Stimulated activated CD4-positive, alpha-beta T cell treated with anti-CD3 and anti-CD28 coated beads, Interleukin-4, amount 100 ng/mL, for 24 hours (primary cell): Measurements from ENCODE around the gene SLC9C2.
"Not testable (repeated sequence)": the region's sequence is repeated elsewhere in the genome, so short reads cannot be mapped to it uniquely, and the experiment has no call there.

Source experiments
- DNase-seq: peaks from one replicate; pipeline ENCODE4 v3.0.0-alpha.2; 2020

The SLC9C2 gene

GRCh38 chr1:173527151-173527826, 75.6 kb downstream of the SLC9C2 start:
- DNase-seq: no peak

GRCh38 chr1:173525926-173526325, 76.9 kb downstream of the SLC9C2 start:
- no peak for DNase-seq

- DNase-seq: no peak
These were observed 79.5 kb downstream of the SLC9C2 start for GRCh38 chr1:173523329-173523728.

GRCh38 chr1:173520799-173521198, 82.1 kb downstream of the SLC9C2 start:
- DNase-seq: no peak

- not testable (repeated sequence) for DNase-seq
These were observed 88.4 kb downstream of the SLC9C2 start for GRCh38 chr1:173514503-173514902.

- DNase-seq: no peak
These were observed 93.1 kb downstream of the SLC9C2 start for GRCh38 chr1:173509797-173510196.

- no peak for DNase-seq
These were observed 94.3 kb downstream of the SLC9C2 start for GRCh38 chr1:173508541-173508940.

GRCh38 chr1:173507847-173508209, 95.0 kb downstream of the SLC9C2 start:
- no peak for DNase-seq

- DNase-seq: no peak
These were observed 95.5 kb downstream of the SLC9C2 start for GRCh38 chr1:173507205-173507846.

- DNase-seq: no peak
These were observed 96.4 kb downstream of the SLC9C2 start for GRCh38 chr1:173506437-173506836.

GRCh38 chr1:173505391-173505790, 97.5 kb downstream of the SLC9C2 start:
- no peak for DNase-seq

- DNase-seq: no peak
These were observed 98.6 kb downstream of the SLC9C2 start for GRCh38 chr1:173504268-173504667.

GRCh38 chr1:173503391-173503790, 99.5 kb downstream of the SLC9C2 start:
- no peak for DNase-seq

- no peak for DNase-seq
These were observed 100.8 kb downstream of the SLC9C2 start for GRCh38 chr1:173502104-173502503.

- DNase-seq: no peak
These were observed 103.1 kb downstream of the SLC9C2 start for GRCh38 chr1:173499729-173500128.

GRCh38 chr1:173496757-173497320, 106.0 kb downstream of the SLC9C2 start:
- no peak for DNase-seq

- no peak for DNase-seq
These were observed 107.1 kb downstream of the SLC9C2 start for GRCh38 chr1:173495609-173496267.

- not testable (repeated sequence) for DNase-seq
These were observed 109.7 kb downstream of the SLC9C2 start for GRCh38 chr1:173493125-173493524.

- DNase-seq: no peak
These were observed 111.4 kb downstream of the SLC9C2 start for GRCh38 chr1:173491508-173491907.

- no peak for DNase-seq
These were observed 112.9 kb downstream of the SLC9C2 start for GRCh38 chr1:173489929-173490328.

GRCh38 chr1:173489149-173489600, 113.7 kb downstream of the SLC9C2 start:
- no peak for DNase-seq

- DNase-seq: no peak
These were observed 114.9 kb downstream of the SLC9C2 start for GRCh38 chr1:173488001-173488400.

- DNase-seq: no peak
These were observed 117.5 kb downstream of the SLC9C2 start for GRCh38 chr1:173485401-173485800.

GRCh38 chr1:173484276-173484675, 118.6 kb downstream of the SLC9C2 start:
- DNase-seq: no peak
